Islet of Langerhans (tissue), 1 donor: Measurements from ENCODE around the gene SMAD7.

Experiments used
- FAIRE-seq: peaks from one replicate; lab custom pipeline; 2011; peaks lifted over from hg19 to GRCh38; lab: Jason Lieb, UNC

SMAD7 gene

GRCh38 chr18:48944634-48945033 is 6.1 kb downstream of the SMAD7 start:
- FAIRE-seq = no peak

GRCh38 chr18:48943736-48944527 is 6.8 kb downstream of the SMAD7 start:
- no peak for FAIRE-seq

GRCh38 chr18:48943333-48943732 is 7.4 kb downstream of the SMAD7 start:
- no peak for FAIRE-seq

- FAIRE-seq = peak; percentile 96
These were observed 8.1 kb downstream of the SMAD7 start for GRCh38 chr18:48942554-48943261.

- FAIRE-seq = no peak
These were observed 8.7 kb downstream of the SMAD7 start for GRCh38 chr18:48942086-48942485.

- FAIRE-seq = no peak
These were observed 9.1 kb downstream of the SMAD7 start for GRCh38 chr18:48941672-48942071.

GRCh38 chr18:48940854-48941611 is 9.7 kb downstream of the SMAD7 start:
- no peak for FAIRE-seq

GRCh38 chr18:48939205-48940097 is 11.3 kb downstream of the SMAD7 start:
- FAIRE-seq = no peak

GRCh38 chr18:48938827-48939204 is 11.9 kb downstream of the SMAD7 start:
- no peak for FAIRE-seq

GRCh38 chr18:48937869-48938750 is 12.7 kb downstream of the SMAD7 start:
- no peak for FAIRE-seq

GRCh38 chr18:48935433-48935774 is 15.4 kb downstream of the SMAD7 start:
- FAIRE-seq = no peak

- FAIRE-seq = no peak
These were observed 15.9 kb downstream of the SMAD7 start for GRCh38 chr18:48934723-48935432.

GRCh38 chr18:48934415-48934722 is 16.4 kb downstream of the SMAD7 start:
- FAIRE-seq = no peak

GRCh38 chr18:48933578-48934414 is 17.0 kb downstream of the SMAD7 start:
- no peak for FAIRE-seq

GRCh38 chr18:48932822-48933510 is 17.8 kb downstream of the SMAD7 start:
- FAIRE-seq = no peak

GRCh38 chr18:48932462-48932818 is 18.3 kb downstream of the SMAD7 start:
- FAIRE-seq = no peak

- no peak for FAIRE-seq
These were observed 18.9 kb downstream of the SMAD7 start for GRCh38 chr18:48931680-48932461.

- FAIRE-seq = peak; percentile 33
These were observed 19.8 kb downstream of the SMAD7 start for GRCh38 chr18:48930926-48931325.
